ENCODE results near the gene SLC30A3. TPM values are rescaled to one million over a fixed set of nuclear protein-coding genes. Genes with fewer than 3 reads are reported as not detected.

SLC30A3 gene
- total and polyA plus RNA-seq, 10 of the 15 experiments (the other 5 are each of a cell fraction or from before 2014, with no cell fraction given) = 0.23 TPM; not detected in 9

DNA sequence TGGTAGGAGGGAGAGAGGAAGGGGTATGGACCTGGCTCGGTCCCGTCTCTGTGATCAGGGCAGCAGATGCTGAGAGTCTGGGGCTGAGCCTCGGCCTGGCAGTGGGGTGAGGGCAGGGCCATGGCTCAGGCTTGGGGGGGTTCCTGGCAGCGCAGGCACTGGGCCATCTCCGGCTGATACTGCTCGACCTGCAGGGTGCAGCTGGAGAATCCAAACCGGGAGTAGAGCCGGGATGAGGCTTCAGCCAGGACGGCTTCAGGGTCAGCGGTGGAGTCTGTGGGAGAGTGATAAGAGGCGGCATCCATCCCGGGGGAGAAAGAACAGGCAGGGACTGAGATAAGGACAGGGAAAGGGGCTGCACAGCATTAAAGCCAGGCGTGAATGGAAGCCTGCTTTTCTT is 7.7 kb downstream of the SLC30A3 start:
- no peak for TF ChIP-seq STAT1 (conservative IDR thresholded peaks at IDR 0.05)
- TF ChIP-seq WRNIP1 (IDR thresholded peaks at IDR 0.05; ENCODE audit: borderline replicate concordance, low read depth, low read length) = no peak
- TF ChIP-seq IRF4 (IDR thresholded peaks at IDR 0.05; ENCODE audit: low read depth, low read length) = no peak
- TF ChIP-seq, protein P1, sequence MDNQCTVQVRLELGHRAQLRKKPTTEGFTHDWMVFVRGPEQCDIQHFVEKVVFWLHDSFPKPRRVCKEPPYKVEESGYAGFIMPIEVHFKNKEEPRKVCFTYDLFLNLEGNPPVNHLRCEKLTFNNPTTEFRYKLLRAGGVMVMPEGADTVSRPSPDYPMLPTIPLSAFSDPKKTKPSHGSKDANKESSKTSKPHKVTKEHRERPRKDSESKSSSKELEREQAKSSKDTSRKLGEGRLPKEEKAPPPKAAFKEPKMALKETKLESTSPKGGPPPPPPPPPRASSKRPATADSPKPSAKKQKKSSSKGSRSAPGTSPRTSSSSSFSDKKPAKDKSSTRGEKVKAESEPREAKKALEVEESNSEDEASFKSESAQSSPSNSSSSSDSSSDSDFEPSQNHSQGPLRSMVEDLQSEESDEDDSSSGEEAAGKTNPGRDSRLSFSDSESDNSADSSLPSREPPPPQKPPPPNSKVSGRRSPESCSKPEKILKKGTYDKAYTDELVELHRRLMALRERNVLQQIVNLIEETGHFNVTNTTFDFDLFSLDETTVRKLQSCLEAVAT (IDR thresholded peaks at IDR 0.05) = no peak
- TF ChIP-seq TBL1XR1 (IDR thresholded peaks at IDR 0.05; ENCODE audit: low read depth, low read length) = no peak
- TF ChIP-seq, protein P2, sequence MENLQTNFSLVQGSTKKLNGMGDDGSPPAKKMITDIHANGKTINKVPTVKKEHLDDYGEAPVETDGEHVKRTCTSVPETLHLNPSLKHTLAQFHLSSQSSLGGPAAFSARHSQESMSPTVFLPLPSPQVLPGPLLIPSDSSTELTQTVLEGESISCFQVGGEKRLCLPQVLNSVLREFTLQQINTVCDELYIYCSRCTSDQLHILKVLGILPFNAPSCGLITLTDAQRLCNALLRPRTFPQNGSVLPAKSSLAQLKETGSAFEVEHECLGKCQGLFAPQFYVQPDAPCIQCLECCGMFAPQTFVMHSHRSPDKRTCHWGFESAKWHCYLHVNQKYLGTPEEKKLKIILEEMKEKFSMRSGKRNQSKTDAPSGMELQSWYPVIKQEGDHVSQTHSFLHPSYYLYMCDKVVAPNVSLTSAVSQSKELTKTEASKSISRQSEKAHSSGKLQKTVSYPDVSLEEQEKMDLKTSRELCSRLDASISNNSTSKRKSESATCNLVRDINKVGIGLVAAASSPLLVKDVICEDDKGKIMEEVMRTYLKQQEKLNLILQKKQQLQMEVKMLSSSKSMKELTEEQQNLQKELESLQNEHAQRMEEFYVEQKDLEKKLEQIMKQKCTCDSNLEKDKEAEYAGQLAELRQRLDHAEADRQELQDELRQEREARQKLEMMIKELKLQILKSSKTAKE (IDR thresholded peaks at IDR 0.05; ENCODE audit: low read depth, poor library complexity, severe bottlenecking) = no peak
- TF ChIP-seq, protein P3, sequence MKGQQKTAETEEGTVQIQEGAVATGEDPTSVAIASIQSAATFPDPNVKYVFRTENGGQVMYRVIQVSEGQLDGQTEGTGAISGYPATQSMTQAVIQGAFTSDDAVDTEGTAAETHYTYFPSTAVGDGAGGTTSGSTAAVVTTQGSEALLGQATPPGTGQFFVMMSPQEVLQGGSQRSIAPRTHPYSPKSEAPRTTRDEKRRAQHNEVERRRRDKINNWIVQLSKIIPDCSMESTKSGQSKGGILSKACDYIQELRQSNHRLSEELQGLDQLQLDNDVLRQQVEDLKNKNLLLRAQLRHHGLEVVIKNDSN (IDR thresholded peaks at IDR 0.05; ENCODE audit: borderline replicate concordance, extremely low read length, insufficient read depth, low read depth, low read length) = no peak
- TF ChIP-seq, protein P4, sequence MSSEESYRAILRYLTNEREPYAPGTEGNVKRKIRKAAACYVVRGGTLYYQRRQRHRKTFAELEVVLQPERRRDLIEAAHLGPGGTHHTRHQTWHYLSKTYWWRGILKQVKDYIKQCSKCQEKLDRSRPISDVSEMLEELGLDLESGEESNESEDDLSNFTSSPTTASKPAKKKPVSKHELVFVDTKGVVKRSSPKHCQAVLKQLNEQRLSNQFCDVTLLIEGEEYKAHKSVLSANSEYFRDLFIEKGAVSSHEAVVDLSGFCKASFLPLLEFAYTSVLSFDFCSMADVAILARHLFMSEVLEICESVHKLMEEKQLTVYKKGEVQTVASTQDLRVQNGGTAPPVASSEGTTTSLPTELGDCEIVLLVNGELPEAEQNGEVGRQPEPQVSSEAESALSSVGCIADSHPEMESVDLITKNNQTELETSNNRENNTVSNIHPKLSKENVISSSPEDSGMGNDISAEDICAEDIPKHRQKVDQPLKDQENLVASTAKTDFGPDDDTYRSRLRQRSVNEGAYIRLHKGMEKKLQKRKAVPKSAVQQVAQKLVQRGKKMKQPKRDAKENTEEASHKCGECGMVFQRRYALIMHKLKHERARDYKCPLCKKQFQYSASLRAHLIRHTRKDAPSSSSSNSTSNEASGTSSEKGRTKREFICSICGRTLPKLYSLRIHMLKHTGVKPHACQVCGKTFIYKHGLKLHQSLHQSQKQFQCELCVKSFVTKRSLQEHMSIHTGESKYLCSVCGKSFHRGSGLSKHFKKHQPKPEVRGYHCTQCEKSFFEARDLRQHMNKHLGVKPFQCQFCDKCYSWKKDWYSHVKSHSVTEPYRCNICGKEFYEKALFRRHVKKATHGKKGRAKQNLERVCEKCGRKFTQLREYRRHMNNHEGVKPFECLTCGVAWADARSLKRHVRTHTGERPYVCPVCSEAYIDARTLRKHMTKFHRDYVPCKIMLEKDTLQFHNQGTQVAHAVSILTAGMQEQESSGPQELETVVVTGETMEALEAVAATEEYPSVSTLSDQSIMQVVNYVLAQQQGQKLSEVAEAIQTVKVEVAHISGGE (CRISPR knock-in tag; IDR thresholded peaks at IDR 0.05) = no peak
- TF ChIP-seq, protein P5, sequence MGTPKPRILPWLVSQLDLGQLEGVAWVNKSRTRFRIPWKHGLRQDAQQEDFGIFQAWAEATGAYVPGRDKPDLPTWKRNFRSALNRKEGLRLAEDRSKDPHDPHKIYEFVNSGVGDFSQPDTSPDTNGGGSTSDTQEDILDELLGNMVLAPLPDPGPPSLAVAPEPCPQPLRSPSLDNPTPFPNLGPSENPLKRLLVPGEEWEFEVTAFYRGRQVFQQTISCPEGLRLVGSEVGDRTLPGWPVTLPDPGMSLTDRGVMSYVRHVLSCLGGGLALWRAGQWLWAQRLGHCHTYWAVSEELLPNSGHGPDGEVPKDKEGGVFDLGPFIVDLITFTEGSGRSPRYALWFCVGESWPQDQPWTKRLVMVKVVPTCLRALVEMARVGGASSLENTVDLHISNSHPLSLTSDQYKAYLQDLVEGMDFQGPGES (IDR thresholded peaks at IDR 0.05) = no peak
- no peak for TF ChIP-seq POLR2A (IDR thresholded peaks at IDR 0.05; ENCODE audit: low read depth, low read length)
- TF ChIP-seq RUNX3 (IDR thresholded peaks at IDR 0.05; ENCODE audit: low read length) = no peak
- TF ChIP-seq HCFC1 (IDR thresholded peaks at IDR 0.05; ENCODE audit: low read length) = no peak
- ChIA-PET CTCF (interaction anchor here (0.6 to 1.6 kb wide), 3 partner anchors 12 to 63 kb away, joined by 3 to 4 read pairs (median 3); no protein-coding TSS in a partner anchor), RAD21 (ENCODE audit: unreplicated experiment) (no interaction called here)

More for the DNA sequence above, 7.7 kb downstream of the SLC30A3 start:
- intact Hi-C loops (cut with micrococcal nuclease; ENCODE audit: unreplicated experiment) = no loop called here
- Histone ChIP-seq H3K27me3 (replicated peaks in 1 of 2; ENCODE audit: control insufficient read depth in 2 of 2, insufficient read depth in 2 of 2, low read length in 1 of 2) (peaks cover 2 to 9% of the 10 kb centered on the region in 2 experiments; a peak in 3 of 4 replicates), H3K4me2 (ENCODE audit: control insufficient read depth, insufficient read depth) (no peak overlapping the region), H4K20me1 (ENCODE audit: control insufficient read depth, insufficient read depth) (no peaks in the 10 kb centered on the region), H3K9ac (ENCODE audit: control insufficient read depth, insufficient read depth, low read length) (no peak overlapping the region), H3K79me2 (ENCODE audit: control insufficient read depth, insufficient read depth, low read length) (no peaks in the 10 kb centered on the region), H3K27ac (ENCODE audit: control insufficient read depth, insufficient read depth) (no peak overlapping the region), H3K36me3 (ENCODE audit: control insufficient read depth in 2 of 2, insufficient read depth in 2 of 2, low read length in 1 of 2) (no peaks in the 10 kb centered on the region), H3K4me1 (ENCODE audit: control insufficient read depth, insufficient read depth, low read length) (no peaks in the 10 kb centered on the region), H3K4me3 (no peak overlapping the region), H2AFZ (ENCODE audit: control insufficient read depth, low read depth, low read length) (no peak overlapping the region), H3K9me3 (replicated peaks; ENCODE audit: control insufficient read depth, insufficient read depth, low read length) (no peaks in the 10 kb centered on the region)
- 26% methylated on average over 13 of the region's 13 CpGs for WGBS (ENCODE audit: insufficient coverage, insufficient replicate concordance, low lambda C conversion rate, missing lambda C conversion rate)
- DNase-seq (ENCODE audit: low read depth, low spot score) (no peak), FAIRE-seq (no peak), ATAC-seq (no peak; the same call in 2 of the 3 replicates)
- in situ Hi-C loops (cut with MboI) = no loop called here
- BruUV-seq (replicated peaks) = no TSS peak
- ChIA-PET POLR2A (no interaction called here), SMC1A (ENCODE audit: uncharacterized antibody, unreplicated experiment) (interaction anchor here (0.9 kb wide), 1 partner anchor 80 kb away, joined by 3 read pairs; no protein-coding TSS in a partner anchor)

Measured in GM12878 (cell line).